ENCODE data around the gene FHIT. TPM values are rescaled to one million over a fixed set of nuclear protein-coding genes. Genes with fewer than 3 reads are reported as not detected.

FHIT gene
- total RNA-seq, 4 donors from 2014 or later, result 4.4 to 10.6 (median 8.4) TPM

DNA sequence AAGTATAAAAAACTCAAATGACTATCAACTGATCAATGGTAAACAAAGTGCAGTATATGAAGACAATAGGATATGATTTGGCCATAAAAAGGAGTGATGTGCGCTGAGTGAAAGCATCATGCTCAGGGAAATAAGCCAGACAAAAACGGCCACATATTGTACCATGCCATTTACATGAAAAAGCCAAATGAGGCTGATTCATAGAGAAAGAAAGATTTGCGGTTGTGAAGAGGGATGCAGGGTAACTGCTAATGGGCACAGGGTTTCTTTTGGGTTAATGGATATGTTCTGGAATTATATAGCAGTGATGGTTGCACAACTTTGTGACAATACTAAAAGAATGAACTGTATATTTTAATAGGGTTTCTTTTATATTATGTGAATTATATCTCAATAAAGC, 1324.2 kb downstream of the FHIT start:
- TF ChIP-seq, protein P1, sequence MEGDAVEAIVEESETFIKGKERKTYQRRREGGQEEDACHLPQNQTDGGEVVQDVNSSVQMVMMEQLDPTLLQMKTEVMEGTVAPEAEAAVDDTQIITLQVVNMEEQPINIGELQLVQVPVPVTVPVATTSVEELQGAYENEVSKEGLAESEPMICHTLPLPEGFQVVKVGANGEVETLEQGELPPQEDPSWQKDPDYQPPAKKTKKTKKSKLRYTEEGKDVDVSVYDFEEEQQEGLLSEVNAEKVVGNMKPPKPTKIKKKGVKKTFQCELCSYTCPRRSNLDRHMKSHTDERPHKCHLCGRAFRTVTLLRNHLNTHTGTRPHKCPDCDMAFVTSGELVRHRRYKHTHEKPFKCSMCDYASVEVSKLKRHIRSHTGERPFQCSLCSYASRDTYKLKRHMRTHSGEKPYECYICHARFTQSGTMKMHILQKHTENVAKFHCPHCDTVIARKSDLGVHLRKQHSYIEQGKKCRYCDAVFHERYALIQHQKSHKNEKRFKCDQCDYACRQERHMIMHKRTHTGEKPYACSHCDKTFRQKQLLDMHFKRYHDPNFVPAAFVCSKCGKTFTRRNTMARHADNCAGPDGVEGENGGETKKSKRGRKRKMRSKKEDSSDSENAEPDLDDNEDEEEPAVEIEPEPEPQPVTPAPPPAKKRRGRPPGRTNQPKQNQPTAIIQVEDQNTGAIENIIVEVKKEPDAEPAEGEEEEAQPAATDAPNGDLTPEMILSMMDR (IDR thresholded peaks at IDR 0.05; ENCODE audit: low read depth), result no peak

DNA sequence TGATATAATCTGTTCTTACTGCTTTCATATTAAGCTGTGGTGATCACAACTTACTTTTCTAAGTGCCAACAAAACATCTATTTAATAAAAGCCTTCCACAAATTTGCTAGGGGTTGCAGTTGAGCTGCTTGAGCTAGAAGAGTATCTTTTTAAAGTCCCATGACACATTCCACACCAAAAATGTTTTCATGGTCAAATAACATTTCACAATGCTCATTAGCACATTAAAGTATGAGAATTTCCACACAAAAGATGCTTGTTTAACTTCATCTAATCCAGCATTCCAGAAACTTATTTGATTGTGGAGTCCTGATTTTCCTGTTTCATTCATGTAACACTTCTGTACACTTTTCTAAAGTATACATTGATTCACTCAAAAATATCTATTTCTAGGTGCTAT, 1325.3 kb downstream of the FHIT start:
- TF ChIP-seq, protein P1 (IDR thresholded peaks at IDR 0.05; ENCODE audit: low read depth), result no peak

DNA sequence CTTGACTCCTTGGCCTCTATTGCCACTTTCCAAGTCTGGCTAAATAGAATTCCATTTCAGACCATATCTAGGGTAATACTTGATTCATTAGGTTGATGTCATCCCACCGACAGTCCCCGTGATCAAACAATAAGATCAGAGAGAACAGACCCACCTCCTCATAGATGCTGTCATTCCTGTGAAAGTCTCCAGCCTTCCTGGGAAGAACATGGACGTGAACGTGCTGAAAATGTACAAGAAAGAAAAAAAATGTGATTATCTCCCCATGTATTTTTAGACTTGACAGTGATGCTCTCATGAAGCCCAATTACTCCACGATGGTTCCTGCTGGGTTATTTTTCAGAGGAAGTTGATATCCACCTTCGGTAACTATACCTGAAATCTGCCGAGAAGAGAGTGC, 1329.1 kb downstream of the FHIT start:
- TF ChIP-seq, protein P1 (IDR thresholded peaks at IDR 0.05; ENCODE audit: low read depth), result no peak

DNA sequence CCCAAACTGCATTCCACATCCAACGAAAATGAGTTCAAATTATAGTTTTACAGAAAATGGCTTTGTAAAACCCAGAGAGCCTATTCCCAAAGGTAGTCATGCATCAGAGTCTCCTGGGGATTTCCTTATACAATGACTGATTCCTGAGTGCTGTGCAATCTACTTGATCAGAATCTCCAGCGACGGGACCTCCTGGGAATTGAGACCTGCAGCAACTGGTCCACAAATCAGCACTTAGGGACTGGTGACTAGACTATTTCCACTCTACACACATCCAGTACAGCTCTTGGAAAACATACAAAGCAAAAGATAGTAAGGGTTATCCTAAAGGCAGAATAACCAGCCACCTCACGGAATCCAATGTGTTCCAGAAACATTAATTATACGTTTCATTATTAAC, 1330.4 kb downstream of the FHIT start:
- TF ChIP-seq, protein P1 (IDR thresholded peaks at IDR 0.05; ENCODE audit: low read depth), result no peak

DNA sequence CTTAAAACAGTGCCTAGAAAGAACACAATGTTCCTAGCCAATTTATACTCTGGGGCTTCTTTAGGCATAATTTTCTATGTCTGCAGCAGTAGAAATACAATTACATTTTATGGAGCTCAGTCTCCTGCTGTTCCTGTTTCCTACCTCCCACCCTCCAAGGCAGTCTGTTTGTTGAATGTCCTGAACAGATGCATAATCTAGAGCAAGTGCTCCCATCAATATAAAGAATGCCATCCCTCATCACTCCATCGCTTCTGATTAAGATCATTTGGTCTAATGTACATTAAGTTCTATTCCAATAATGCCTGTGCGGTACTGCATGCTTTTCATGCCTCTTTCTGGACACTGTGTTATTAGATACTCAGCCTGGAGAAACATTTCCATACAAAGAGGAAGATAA, 1331.7 kb downstream of the FHIT start:
- TF ChIP-seq, protein P1 (IDR thresholded peaks at IDR 0.05; ENCODE audit: low read depth), result no peak

DNA sequence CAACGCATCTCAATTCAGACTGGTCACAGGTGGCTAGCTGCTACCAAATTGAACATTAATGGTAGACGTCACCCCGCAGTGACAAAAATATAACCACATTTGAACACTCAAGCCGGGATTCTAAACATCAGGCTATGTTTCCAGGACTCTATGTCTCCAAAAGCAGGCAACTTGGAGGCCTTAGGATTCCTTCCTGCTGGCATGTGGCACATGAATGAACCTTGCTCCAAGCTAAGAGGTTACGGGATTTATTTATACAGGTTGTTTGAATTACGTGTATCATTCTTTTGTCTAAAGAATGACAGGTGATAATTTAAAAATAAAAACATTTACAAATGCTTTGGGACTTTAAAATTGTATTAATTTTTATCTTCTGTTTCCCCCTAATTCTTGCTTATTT, 1337.0 kb downstream of the FHIT start:
- TF ChIP-seq, protein P1 (IDR thresholded peaks at IDR 0.05; ENCODE audit: low read depth), result no peak

DNA sequence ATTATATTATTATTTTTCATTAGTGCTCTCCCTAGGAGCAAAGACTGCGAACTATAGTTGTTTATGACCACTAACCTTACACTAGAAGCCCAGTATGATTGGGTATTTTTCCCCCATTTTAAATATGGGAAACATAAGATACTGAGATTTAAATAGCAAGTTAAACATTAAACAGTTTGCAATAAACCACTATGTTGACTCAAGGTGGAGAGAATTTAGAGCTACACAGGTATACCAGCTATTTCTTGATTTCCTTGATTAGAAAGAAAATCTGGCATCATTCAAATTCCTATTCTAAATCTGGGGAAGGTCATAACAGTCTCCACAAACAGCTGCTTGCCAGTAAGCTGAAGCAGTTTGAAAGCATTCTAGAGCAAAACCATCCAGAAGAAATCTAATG, 1337.6 kb downstream of the FHIT start:
- TF ChIP-seq, protein P1 (IDR thresholded peaks at IDR 0.05; ENCODE audit: low read depth), result no peak

Data from subcutaneous adipose tissue (tissue), 4 donors.